ENCODE results near the gene ATG4A. TPM values are rescaled to one million over a fixed set of nuclear protein-coding genes. Genes with fewer than 3 reads are reported as not detected.

Gene ATG4A, protein sequence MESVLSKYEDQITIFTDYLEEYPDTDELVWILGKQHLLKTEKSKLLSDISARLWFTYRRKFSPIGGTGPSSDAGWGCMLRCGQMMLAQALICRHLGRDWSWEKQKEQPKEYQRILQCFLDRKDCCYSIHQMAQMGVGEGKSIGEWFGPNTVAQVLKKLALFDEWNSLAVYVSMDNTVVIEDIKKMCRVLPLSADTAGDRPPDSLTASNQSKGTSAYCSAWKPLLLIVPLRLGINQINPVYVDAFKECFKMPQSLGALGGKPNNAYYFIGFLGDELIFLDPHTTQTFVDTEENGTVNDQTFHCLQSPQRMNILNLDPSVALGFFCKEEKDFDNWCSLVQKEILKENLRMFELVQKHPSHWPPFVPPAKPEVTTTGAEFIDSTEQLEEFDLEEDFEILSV
- total RNA-seq (2021) (1.8 to 3.5 TPM (median 2.1 TPM) in 3 replicates), Bru-seq, nascent RNA (percentile 31 among the genes with signal in this experiment)
- long read RNA-seq, experiment 1, transcript ATG4A-203 (13 exons, 2,315 nt), result major isoform, 10 of 18 reads
- long read RNA-seq, experiment 1, partial matches to known transcripts, result 3 of 18 reads
- long read RNA-seq, experiment 1, other reads (novel, unspliced or antisense), result 3 of 18 reads
- long read RNA-seq, experiment 2, partial matches to known transcripts, result 1 of 3 reads
- long read RNA-seq, experiment 2, other reads (novel, unspliced or antisense), result 2 of 3 reads
- long read RNA-seq, experiment 3, transcript ATG4A-203 (13 exons, 2,315 nt), result major isoform, 11 of 16 reads
- long read RNA-seq, experiment 3, partial matches to known transcripts, result 3 of 16 reads
- long read RNA-seq, experiment 3, other reads (novel, unspliced or antisense), result 2 of 16 reads

DNA sequence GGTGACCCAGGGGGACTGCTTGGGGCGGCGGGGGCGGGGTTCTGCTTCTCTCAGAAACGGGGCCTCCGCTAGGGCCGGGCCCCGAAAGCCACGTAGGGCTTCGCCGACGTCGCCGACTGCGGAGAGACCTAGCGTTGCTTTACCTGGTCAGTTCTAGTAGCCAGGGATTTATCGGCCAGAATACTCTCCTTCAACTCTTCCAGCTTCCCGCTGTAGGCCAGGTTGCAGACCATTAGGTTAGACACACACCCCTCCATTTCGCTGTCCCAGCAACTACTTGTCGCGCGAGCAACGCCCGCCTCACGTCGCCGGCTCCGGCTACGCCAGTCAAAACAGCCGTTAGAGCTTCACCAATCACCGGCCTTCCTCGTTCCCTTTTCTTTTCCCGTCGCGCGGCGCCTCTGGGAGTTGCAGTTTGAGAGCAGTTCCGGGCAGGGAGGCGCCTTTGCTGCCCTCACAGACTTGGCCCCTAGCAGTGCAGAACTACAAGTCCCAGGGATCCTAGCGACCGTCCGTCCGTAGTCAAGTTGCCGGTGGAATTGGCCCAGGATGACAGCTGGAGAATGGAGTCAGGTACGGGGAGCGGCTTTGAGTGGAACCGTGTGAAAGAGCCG, at the start of gene ATG4A, which contains the start of gene PSMD10:
Gene ATG4A, plus strand, starts transcription at position 515 of the 614 bp plus-strand sequence. Its CDS starts 49 bp downstream, at position 564.
Gene PSMD10, minus strand, starts transcription at position 279 of the 614 bp plus-strand sequence. Its CDS starts 22 bp downstream, at position 257.
- ATAC-seq, result peak; percentile 98
- TF ChIP-seq JAZF1 (CRISPR knock-in tag; IDR thresholded peaks at IDR 0.05) (no peak), ETV6 (CRISPR knock-in tag; IDR thresholded peaks at IDR 0.05) (peak; percentile 50; the same call in 1 of the 2 replicates), NFYB (CRISPR knock-in tag; conservative IDR thresholded peaks at IDR 0.05; ENCODE audit: low read depth) (peak; percentile 60), SP1 (CRISPR knock-in tag; conservative IDR thresholded peaks at IDR 0.05) (0 out of 2 replicates have a peak, but pooled peaks have one; percentile 38), GABPB1 (CRISPR knock-in tag; IDR thresholded peaks at IDR 0.05) (peak; percentile 27; the same call in 1 of the 2 replicates), FOXK1 (CRISPR knock-in tag; IDR thresholded peaks at IDR 0.05) (peak; percentile 48; the same call in 1 of the 2 replicates)
- TF ChIP-seq, protein P1, sequence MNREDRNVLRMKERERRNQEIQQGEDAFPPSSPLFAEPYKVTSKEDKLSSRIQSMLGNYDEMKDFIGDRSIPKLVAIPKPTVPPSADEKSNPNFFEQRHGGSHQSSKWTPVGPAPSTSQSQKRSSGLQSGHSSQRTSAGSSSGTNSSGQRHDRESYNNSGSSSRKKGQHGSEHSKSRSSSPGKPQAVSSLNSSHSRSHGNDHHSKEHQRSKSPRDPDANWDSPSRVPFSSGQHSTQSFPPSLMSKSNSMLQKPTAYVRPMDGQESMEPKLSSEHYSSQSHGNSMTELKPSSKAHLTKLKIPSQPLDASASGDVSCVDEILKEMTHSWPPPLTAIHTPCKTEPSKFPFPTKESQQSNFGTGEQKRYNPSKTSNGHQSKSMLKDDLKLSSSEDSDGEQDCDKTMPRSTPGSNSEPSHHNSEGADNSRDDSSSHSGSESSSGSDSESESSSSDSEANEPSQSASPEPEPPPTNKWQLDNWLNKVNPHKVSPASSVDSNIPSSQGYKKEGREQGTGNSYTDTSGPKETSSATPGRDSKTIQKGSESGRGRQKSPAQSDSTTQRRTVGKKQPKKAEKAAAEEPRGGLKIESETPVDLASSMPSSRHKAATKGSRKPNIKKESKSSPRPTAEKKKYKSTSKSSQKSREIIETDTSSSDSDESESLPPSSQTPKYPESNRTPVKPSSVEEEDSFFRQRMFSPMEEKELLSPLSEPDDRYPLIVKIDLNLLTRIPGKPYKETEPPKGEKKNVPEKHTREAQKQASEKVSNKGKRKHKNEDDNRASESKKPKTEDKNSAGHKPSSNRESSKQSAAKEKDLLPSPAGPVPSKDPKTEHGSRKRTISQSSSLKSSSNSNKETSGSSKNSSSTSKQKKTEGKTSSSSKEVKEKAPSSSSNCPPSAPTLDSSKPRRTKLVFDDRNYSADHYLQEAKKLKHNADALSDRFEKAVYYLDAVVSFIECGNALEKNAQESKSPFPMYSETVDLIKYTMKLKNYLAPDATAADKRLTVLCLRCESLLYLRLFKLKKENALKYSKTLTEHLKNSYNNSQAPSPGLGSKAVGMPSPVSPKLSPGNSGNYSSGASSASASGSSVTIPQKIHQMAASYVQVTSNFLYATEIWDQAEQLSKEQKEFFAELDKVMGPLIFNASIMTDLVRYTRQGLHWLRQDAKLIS (CRISPR knock-in tag; IDR thresholded peaks at IDR 0.05; ENCODE audit: borderline replicate concordance), result no peak
- CTCF ChIA-PET, result interaction anchor here (0.6 to 2.0 kb wide), 4 partner anchors 25 to 419 kb away, joined by 3 to 8 read pairs (median 4); no protein-coding TSS in a partner anchor
- H3K27me3 Mint-ChIP-seq (ENCODE audit: low read depth), result no peaks in the 10 kb centered on the region; the same call in none of the 2 replicates
- H3K9me3 Mint-ChIP-seq, result no peaks in the 10 kb centered on the region
- H3K27ac Mint-ChIP-seq, result no peak within 1 kb of the TSS
- H3K4me3 Mint-ChIP-seq, result no peak within 1 kb of the TSS
- H3K4me1 Mint-ChIP-seq, result no peaks in the 10 kb centered on the region
- DNase-seq (ENCODE audit: low spot score), result peak; percentile 90
- H3K36me3 Mint-ChIP-seq, result peaks cover 4% of the 10 kb centered on the region
- POLR2A ChIA-PET, result no interaction called here

DNA sequence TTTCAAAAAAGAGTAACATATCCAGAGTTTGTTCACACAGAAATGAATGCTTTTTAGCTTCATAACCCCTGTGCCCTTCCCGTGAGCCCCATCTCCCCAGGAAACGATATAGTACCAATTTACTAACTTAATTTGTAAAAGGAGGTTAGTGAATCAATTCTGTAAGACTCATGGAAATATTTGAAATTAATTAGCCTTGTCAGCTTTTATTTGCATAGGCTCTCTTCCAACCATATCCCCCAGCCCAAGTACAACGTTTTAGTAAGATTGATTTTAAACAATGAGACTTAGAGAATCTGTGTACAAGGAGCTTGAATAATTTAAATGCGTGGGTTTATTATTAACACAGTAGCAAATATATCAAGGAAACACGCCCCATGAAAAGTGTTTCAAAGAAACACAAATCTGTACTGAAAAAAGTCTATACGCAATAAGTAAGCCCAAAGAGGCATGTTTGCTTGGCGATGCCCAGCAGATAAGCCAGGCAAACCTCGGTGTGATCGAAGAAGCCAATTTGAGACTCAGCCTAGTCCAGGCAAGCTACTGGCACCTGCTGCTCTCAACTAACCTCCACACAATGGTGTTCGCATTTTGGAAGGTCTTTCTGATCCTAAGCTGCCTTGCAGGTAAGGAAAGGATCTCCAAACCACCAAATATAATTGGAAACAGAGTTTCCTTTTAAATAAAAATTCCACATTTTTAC, 46.9 kb upstream of the ATG4A start, which contains the start of gene VSIG1:
Gene VSIG1, plus strand, starts transcription at position 512 of the 703 bp plus-strand sequence. Its CDS starts 66 bp downstream, at position 578.
- Mint-ChIP-seq H3K9me3 (no peaks in the 10 kb centered on the region), H3K27ac (no peak within 1 kb of the TSS), H3K4me3 (no peak within 1 kb of the TSS), H3K27me3 (ENCODE audit: low read depth) (no peaks in the 10 kb centered on the region), H3K36me3 (no peaks in the 10 kb centered on the region), H3K4me1 (no peaks in the 10 kb centered on the region)
- DNase-seq (ENCODE audit: low spot score), result no peak
- ChIA-PET POLR2A (no interaction called here), CTCF (interaction anchor here (0.6 to 1.6 kb wide), 2 partner anchors 64 to 95 kb away, joined by 3 to 5 read pairs; no protein-coding TSS in a partner anchor)
- ATAC-seq, result no peak
- TF ChIP-seq, protein P2, sequence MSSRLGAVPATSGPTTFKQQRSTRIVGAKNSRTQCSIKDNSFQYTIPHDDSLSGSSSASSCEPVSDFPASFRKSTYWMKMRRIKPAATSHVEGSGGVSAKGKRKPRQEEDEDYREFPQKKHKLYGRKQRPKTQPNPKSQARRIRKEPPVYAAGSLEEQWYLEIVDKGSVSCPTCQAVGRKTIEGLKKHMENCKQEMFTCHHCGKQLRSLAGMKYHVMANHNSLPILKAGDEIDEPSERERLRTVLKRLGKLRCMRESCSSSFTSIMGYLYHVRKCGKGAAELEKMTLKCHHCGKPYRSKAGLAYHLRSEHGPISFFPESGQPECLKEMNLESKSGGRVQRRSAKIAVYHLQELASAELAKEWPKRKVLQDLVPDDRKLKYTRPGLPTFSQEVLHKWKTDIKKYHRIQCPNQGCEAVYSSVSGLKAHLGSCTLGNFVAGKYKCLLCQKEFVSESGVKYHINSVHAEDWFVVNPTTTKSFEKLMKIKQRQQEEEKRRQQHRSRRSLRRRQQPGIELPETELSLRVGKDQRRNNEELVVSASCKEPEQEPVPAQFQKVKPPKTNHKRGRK (CRISPR knock-in tag; IDR thresholded peaks at IDR 0.05; ENCODE audit: borderline replicate concordance), result no peak
- TF ChIP-seq CBFB (CRISPR knock-in tag; IDR thresholded peaks at IDR 0.05; ENCODE audit: low read depth) (no peak), CREB1 (CRISPR knock-in tag; IDR thresholded peaks at IDR 0.05) (no peak), ZNF423 (CRISPR knock-in tag; IDR thresholded peaks at IDR 0.05) (no peak), TEAD1 (CRISPR knock-in tag; IDR thresholded peaks at IDR 0.05) (no peak), GABPB1 (CRISPR knock-in tag; IDR thresholded peaks at IDR 0.05) (no peak), MYBL2 (CRISPR knock-in tag; IDR thresholded peaks at IDR 0.05) (no peak)
- TF ChIP-seq, protein P3, sequence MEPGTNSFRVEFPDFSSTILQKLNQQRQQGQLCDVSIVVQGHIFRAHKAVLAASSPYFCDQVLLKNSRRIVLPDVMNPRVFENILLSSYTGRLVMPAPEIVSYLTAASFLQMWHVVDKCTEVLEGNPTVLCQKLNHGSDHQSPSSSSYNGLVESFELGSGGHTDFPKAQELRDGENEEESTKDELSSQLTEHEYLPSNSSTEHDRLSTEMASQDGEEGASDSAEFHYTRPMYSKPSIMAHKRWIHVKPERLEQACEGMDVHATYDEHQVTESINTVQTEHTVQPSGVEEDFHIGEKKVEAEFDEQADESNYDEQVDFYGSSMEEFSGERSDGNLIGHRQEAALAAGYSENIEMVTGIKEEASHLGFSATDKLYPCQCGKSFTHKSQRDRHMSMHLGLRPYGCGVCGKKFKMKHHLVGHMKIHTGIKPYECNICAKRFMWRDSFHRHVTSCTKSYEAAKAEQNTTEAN (CRISPR knock-in tag; IDR thresholded peaks at IDR 0.05), result no peak
- TF ChIP-seq, protein P4, sequence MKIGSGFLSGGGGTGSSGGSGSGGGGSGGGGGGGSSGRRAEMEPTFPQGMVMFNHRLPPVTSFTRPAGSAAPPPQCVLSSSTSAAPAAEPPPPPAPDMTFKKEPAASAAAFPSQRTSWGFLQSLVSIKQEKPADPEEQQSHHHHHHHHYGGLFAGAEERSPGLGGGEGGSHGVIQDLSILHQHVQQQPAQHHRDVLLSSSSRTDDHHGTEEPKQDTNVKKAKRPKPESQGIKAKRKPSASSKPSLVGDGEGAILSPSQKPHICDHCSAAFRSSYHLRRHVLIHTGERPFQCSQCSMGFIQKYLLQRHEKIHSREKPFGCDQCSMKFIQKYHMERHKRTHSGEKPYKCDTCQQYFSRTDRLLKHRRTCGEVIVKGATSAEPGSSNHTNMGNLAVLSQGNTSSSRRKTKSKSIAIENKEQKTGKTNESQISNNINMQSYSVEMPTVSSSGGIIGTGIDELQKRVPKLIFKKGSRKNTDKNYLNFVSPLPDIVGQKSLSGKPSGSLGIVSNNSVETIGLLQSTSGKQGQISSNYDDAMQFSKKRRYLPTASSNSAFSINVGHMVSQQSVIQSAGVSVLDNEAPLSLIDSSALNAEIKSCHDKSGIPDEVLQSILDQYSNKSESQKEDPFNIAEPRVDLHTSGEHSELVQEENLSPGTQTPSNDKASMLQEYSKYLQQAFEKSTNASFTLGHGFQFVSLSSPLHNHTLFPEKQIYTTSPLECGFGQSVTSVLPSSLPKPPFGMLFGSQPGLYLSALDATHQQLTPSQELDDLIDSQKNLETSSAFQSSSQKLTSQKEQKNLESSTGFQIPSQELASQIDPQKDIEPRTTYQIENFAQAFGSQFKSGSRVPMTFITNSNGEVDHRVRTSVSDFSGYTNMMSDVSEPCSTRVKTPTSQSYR (CRISPR knock-in tag; IDR thresholded peaks at IDR 0.05), result no peak
- TF ChIP-seq, protein P5, sequence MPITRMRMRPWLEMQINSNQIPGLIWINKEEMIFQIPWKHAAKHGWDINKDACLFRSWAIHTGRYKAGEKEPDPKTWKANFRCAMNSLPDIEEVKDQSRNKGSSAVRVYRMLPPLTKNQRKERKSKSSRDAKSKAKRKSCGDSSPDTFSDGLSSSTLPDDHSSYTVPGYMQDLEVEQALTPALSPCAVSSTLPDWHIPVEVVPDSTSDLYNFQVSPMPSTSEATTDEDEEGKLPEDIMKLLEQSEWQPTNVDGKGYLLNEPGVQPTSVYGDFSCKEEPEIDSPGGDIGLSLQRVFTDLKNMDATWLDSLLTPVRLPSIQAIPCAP (CRISPR knock-in tag; IDR thresholded peaks at IDR 0.05), result no peak
- TF ChIP-seq, protein P6, sequence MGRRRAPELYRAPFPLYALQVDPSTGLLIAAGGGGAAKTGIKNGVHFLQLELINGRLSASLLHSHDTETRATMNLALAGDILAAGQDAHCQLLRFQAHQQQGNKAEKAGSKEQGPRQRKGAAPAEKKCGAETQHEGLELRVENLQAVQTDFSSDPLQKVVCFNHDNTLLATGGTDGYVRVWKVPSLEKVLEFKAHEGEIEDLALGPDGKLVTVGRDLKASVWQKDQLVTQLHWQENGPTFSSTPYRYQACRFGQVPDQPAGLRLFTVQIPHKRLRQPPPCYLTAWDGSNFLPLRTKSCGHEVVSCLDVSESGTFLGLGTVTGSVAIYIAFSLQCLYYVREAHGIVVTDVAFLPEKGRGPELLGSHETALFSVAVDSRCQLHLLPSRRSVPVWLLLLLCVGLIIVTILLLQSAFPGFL (CRISPR knock-in tag; IDR thresholded peaks at IDR 0.05; ENCODE audit: borderline replicate concordance), result no peak

All from WTC11 (cell line).